ENCODE results near the gene KRTAP5-3.

DNA sequence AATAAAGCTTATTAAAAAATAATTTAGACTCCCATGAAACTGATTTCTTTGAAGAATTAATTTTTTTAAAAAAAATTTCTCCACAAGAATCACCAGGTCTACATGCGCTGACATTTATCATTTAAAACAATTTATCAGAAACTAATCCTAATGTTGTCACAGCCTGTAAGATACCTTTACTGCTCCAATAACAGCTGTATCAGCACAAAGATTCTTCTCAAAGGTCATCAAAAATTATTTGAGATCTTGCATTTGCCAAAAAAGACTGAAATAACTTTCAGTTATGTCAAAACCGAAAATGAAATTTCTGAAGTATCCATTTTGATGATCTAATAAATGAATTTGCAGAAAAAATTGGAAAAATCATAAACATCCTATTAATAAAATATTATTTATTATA, 29.4 kb upstream of the KRTAP5-3 start:
- TF ChIP-seq ELF4 (IDR thresholded peaks at IDR 0.05) (no peak), LEF1 (IDR thresholded peaks at IDR 0.05; ENCODE audit: borderline replicate concordance) (no peak)

Data from HEK293T (cell line).